T-helper 22 cell (primary cell): ENCODE measurements around the gene ZBTB47.

Experiments used
- DNase-seq: peaks from one replicate; pipeline ENCODE4 v3.0.0-alpha.2; 2020; ENCODE audit warnings: low read depth

The ZBTB47 gene

GRCh38 chr3:42699511-42699971 is 46.0 kb downstream of the ZBTB47 start:
- no peak for DNase-seq

- no peak for DNase-seq
Measured at GRCh38 chr3:42700366-42701288, 47.1 kb downstream of the ZBTB47 start.

DNA sequence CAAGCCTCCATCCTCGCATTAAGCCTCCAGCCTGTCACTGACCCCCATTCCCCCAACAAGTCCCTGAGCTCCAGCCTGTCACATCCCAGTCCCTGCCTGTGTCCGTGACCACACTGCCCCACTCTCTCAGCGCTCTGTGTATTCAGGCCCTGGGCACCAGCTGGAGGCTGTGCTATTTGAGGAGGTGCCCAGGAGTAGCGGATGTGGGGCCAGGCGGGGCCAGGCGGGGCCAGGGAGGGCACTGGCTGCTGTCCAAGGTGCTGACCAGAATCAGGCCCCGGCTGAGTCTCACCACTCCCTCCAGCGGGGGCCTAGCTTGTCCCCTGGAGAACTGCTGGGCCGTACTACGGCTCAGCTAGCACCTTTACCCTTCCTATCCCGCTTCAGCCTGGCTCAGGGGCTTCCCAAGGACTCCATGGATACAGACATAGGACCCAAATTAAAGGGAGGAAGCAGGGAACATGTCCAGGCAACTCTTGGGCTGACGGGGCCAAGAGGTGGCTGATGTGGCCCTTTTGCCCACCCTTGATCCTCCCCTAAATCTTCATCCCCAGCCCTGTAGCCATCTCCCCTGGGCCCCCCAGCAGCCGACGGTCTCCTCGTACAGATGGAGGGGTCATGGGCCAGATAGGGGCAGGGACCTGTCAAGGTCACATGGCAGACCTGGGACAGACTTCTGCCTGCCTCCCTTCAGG is 48.0 kb downstream of the ZBTB47 start:
- DNase-seq: no peak

DNA sequence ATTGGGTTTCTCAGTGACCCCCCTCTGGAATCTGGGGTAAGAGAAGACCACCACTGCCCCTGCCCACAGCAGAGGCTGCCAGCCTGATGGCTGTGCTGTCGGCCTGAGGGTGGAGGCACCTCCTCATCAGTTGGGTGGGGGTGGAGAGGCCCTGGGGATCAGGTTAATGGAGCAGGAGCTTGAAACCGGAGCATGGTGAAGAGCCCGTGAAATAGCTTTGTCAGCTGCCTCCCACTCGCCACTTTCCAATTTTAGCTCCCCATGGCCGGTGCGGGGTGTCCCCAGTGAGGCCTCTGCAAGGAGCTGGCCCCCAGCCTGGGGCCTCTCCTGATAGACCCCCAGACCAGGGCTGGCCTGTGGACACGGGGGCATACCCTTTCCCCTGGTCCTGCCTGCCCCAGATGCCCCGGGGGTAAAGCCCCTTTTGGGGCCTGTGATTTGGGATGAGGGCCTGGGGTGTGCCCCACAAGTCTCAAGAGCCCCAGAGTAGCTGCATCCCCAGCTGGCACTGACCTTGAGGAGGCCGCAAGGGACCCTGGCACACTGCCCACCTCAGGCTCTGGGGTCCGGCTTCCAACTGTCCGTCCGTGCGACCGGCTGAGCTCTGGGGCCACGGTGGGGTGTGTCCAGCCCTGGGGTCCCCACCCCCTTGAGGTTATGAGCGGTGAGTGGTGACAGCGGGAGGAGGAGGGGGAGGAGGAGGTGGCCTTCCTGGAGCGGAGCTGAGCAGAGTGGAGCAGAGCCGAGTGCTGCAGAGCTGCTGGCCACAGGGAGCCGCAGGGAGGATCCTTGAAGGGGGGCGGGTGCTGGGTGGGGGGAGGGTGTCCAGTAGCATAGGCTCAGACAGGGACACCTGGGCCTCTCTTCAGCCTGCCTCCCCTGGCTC is 48.8 kb downstream of the ZBTB47 start, which contains the start of gene HHATL:
Gene HHATL (minus strand): TSS at position 733 of the 886 bp plus-strand sequence. CDS start 1,972 bp downstream, outside the sequence.
- no peak for DNase-seq

GRCh38 chr3:42702982-42703694 is 49.6 kb downstream of the ZBTB47 start:
- no peak for DNase-seq

DNA sequence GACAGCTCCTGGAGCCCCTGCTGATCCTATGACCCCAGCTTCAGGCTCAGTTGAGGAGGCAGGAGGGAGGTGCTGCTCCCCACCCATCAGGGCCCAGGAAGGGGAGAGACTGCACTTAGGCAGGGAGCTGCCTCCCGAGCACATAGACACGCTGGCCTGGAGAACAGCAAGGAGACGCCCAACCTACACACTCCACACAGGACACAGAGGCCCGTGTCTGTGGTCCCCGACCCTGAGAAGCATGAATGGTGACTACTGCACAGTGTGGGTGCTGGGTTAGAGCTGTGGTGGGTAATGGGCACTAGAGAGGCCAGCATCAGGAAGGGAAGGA is 50.2 kb downstream of the ZBTB47 start:
- DNase-seq: no peak

DNA sequence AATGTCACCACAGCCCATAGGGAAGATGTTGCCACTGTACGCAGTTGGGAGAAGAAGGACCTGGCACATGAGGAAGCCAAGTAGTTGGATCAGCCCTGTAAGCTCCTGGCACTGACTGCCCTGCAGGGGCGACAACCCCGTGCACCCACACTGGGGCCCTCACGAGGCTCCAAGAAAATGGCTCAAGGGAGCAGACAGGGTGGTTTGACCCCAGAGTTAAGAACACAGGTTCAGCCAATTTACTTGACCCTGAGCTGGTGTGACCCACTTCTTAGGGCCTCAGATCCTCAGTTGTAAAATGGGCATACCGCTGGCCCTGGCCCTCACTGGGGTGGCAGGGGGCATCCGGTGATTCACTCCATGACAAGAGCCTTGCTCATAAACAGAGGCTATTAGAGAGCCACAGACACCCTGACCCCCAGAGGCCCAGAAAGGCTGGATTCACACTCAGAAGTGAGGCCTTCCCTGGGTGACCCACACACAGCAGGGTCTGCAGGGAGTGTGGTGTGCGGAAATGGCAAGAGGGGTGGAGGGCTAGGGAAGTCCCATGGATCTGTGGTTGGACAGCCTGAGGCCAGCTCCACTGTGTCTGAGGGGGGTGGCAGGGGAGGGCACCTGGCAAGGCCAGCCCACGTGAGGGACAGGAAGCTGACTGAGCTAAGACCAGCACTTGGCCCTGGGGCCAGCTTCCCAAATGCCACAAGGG is 50.8 kb downstream of the ZBTB47 start:
- no peak for DNase-seq

- DNase-seq: no peak
Measured at GRCh38 chr3:42705058-42705767, 51.7 kb downstream of the ZBTB47 start.

- no peak for DNase-seq
Measured at GRCh38 chr3:42705962-42706585, 52.6 kb downstream of the ZBTB47 start.

DNA sequence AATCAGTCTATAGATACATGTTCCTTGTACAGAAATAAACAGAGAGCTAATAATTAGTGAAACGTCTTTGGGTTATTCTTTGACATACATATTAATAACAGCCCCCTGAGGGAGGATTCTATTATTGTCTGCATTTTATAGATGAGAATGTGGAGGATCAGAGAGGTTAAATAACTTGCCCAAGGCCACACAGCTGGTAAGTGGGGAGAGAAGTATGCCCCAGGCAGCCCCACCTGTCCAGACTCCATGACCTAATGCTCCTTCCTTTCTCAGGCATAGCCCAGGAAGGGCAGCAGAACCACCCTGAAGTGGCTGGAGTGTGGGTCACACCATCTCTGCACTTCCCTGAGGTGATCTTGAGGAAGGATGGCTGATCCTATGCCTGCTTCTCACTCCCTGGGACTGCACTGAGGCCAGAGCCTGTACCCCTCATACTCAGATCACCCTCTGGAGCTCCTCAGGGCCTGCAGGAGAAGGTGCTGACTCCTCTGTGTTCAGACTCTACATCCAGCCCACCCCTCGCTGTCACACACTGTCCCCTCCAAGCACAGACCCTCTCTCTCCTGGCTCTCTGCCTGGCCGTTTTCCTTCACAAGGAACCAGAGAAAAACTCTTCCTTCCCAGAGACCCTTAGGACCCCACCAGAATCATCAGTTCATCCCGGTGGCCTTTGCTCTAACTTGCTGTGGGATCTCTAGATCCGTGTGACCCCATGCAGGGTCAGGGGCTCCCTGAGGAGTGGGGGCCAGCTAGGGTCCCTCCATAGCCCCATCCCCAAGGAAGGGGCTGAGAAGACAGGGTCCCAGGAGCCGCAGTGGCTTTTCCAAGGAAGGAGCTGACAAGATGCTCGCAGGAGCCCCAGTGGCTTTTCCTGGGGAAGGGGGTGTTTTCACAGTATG is 53.5 kb downstream of the ZBTB47 start:
- no peak for DNase-seq

DNA sequence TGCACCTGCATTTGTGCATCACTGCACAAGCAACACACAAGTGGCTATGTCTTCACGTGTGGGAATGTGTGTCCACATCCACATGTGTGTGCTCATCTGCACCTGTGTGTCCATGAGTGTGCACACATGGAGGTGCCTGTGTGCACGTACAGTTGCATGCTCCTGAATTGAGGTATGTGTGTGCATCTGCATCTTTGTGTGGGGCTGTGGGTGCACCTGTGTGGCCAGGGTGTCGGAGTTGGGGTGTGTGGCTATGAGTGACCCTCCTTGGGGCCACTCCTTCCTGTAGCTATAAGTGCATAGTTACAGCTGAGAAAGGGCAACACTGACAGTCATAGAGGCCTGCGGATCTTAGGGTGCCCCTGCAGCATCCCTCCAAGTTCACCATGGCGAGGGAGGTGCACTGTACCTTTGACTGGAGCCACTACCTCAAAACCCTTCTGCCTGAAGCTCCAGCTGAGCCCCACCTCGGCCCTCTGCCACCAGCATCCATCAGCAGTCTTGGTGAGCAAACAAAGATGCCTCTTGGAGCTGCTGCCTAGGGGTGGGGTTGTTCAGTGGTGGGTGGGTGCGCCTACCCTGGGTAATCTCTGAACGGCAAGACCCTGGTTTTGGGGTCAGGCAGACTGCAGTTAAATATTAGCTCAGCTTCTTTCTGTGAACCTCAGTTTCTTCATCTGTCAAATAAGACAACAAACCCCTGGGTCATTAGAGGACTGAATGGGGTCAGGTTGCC is 54.3 kb downstream of the ZBTB47 start:
- no peak for DNase-seq

DNA sequence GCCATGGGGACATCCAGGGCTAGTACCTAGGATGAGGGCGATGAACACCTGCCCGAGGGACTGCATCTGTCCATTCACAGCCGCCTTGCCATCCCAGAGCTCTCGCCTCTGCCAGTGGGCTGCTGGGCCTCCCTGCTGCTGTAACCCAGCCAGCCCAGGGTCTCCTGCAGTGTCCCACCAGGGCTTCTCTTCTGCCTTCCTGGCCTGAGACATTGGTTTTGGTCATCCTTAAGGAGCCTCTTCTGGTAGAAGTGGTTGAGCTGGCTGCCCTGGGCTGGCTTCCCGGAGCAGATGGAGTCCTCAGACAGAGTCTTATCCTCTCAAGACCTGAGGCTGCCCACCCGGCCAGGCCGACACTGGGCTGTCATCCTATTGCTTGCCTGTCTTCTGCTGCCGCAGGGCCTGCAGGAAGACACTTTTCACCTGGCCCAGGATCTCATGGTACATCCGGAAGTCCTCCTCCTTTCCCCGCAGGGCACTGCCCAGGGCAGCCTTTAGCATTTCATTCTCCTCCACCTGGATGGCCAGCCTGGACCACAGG is 55.2 kb downstream of the ZBTB47 start:
- no peak for DNase-seq

DNA sequence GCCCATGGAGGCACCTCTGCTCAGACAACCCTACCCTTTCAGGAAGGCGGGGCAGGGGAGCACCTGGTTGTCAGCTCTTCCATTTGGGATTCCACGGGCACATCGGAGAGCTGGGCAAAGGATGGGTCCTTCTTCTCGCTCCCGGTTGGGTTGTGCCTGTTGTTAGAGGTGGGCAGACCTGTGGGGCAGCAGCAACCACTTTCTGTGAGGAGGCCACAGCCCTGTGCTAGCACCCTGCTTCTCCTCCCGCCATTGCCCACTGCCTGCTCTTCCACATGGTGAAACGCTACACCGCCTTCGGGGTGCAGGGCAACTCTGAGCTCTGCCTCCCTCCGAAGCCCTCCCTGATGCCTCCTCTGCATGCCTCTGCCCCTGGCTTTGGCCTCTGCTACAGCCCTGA is 56.1 kb downstream of the ZBTB47 start:
- no peak for DNase-seq

DNA sequence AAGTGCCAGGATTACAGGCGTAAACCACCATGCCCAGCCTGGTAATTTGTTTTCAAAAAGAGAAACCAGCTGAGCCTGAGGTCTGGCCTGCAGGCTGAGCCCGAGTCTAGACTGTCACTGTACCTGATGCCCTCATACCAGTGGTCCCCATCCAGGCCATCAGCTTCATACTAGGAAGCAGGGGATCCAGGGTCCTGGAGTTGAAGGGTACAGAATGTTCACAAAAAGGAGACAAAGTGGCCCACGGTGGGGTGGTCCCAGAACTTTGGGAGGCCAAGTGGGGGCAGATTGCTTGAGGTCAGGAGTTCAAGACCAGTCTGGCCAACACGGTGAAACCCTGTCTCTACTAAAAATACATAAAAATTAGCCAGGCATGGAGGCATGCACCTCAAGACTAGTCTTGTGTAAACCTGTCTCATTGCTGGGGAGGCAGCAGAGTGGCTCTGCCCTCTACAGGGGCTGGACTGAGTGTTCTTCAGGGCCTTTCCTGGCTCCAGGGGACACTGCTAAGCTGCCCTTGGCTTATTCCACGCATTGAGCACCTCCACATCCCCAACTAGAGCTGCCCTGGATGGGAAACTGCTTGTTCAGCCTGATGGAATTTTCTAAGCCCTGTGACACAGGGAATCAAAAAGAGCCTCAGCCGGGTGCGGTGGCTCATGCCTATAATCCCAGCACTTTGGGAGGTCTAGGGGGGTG is 57.0 kb downstream of the ZBTB47 start:
- no peak for DNase-seq

DNA sequence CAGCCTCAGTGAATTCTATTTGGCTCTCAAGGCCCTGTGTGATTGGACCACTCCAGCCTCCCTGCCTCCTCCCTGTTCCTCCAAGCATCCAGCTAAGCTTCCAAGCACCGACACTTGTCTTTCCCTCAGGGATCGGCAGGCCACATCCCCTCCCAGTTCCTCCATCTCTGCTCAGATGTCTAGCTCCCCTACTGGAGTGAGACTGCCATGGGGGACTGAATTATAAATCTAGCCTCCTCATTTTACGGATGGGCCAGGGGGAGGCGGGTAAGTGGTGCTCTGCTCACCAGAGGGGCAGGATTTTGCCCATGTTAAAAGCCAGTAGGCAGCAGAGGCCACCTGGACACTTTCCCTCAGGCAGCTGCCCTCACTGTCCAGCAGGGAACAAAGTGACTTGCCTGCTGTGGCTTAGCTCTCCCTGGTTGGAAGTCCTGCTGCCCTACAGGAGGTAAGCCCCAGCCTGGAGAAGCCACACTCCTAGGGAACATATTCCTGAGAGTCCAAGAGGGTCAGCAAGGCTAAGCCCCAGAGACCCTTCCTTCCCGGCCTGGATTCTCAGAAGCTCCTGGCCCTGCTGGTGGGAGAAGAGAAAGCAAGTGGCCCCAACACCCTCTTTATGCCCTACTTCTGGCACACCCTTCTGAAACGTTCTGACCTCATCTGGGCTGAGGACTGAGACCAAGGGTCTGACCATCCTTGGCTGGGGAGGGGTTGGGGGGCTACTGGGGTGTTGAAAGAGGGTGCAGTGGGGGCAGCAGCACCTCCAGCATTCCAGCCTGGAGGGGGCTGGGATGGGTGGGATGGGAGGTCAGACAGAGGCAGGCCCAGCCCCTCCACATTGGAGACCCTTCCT is 58.2 kb downstream of the ZBTB47 start:
- no peak for DNase-seq

DNA sequence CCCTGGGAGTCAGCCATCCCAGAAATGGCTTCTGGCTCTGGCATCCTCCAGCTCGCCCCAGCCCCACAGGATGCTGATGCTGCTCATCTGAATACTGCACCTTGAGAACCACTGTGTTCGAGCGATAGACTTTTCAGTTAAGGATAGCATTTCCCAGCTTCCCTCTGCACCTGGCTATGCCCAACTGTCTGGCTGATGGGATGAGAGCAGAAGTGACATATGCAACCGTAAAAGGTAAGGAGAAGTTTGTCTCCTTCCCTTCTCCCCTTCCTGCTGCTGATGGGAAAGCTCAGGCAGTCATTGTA is 58.8 kb downstream of the ZBTB47 start:
- no peak for DNase-seq
